ENCODE data around the gene LIF.

LIF gene

GRCh38 chr22:30195245-30196140, 51.1 kb downstream of the LIF start:
- H3K27me3 ChIP-seq (ENCODE audit: insufficient read depth, low read length): no peaks in the 10 kb centered on the region
- peak overlapping the region; percentile 63 for H2AFZ ChIP-seq (ENCODE audit: low read depth, low read length)
- no peaks in the 10 kb centered on the region for H3K36me3 ChIP-seq (ENCODE audit: insufficient read depth, low read length)
- peaks cover 18% of the 10 kb centered on the region for H3K4me1 ChIP-seq (ENCODE audit: insufficient read depth, low read length)
- peak overlapping the region; percentile 32 for H3K4me3 ChIP-seq (ENCODE audit: low read length)
- no peaks in the 10 kb centered on the region for H3K9me3 ChIP-seq (ENCODE audit: low read length)

- Histone ChIP-seq H3K4me1 (ENCODE audit: insufficient read depth, low read length) (peaks cover 18% of the 10 kb centered on the region), H3K27me3 (ENCODE audit: insufficient read depth, low read length) (no peaks in the 10 kb centered on the region), H3K36me3 (ENCODE audit: insufficient read depth, low read length) (no peaks in the 10 kb centered on the region)
These were observed 53.4 kb downstream of the LIF start for GRCh38 chr22:30193031-30193775.

GRCh38 chr22:30192427-30192826, 54.1 kb downstream of the LIF start:
- Histone ChIP-seq H3K36me3 (ENCODE audit: insufficient read depth, low read length) (no peaks in the 10 kb centered on the region), H3K4me1 (ENCODE audit: insufficient read depth, low read length) (peaks cover 18% of the 10 kb centered on the region), H2AFZ (ENCODE audit: low read depth, low read length) (no peak overlapping the region), H3K27me3 (ENCODE audit: insufficient read depth, low read length) (no peaks in the 10 kb centered on the region), H3K4me3 (ENCODE audit: low read length) (no peak overlapping the region), H3K9me3 (ENCODE audit: low read length) (no peaks in the 10 kb centered on the region)

More at GRCh38 chr22:30193031-30193775, 53.4 kb downstream of the LIF start:
- Histone ChIP-seq H3K4me3 (ENCODE audit: low read length) (no peak overlapping the region), H2AFZ (ENCODE audit: low read depth, low read length) (no peak overlapping the region), H3K9me3 (ENCODE audit: low read length) (no peaks in the 10 kb centered on the region)

GRCh38 chr22:30191040-30191701, 55.4 kb downstream of the LIF start:
- Histone ChIP-seq H3K36me3 (ENCODE audit: insufficient read depth, low read length) (no peaks in the 10 kb centered on the region), H2AFZ (ENCODE audit: low read depth, low read length) (no peak overlapping the region)

GRCh38 chr22:30190574-30190973, 56.0 kb downstream of the LIF start:
- H3K4me3 ChIP-seq (ENCODE audit: low read length): no peak overlapping the region
- H3K27me3 ChIP-seq (ENCODE audit: insufficient read depth, low read length): no peaks in the 10 kb centered on the region
- no peaks in the 10 kb centered on the region for H3K9me3 ChIP-seq (ENCODE audit: low read length)
- peaks cover 4% of the 10 kb centered on the region for H3K4me1 ChIP-seq (ENCODE audit: insufficient read depth, low read length)
- no peaks in the 10 kb centered on the region for H3K36me3 ChIP-seq (ENCODE audit: insufficient read depth, low read length)
- H2AFZ ChIP-seq (ENCODE audit: low read depth, low read length): no peak overlapping the region

More at GRCh38 chr22:30191040-30191701, 55.4 kb downstream of the LIF start:
- H3K4me1 ChIP-seq (ENCODE audit: insufficient read depth, low read length): peaks cover 10% of the 10 kb centered on the region
- H3K9me3 ChIP-seq (ENCODE audit: low read length): no peaks in the 10 kb centered on the region
- no peak overlapping the region for H3K4me3 ChIP-seq (ENCODE audit: low read length)
- no peaks in the 10 kb centered on the region for H3K27me3 ChIP-seq (ENCODE audit: insufficient read depth, low read length)
